GM06990 (cell line): Measurements from ENCODE around the gene MTOR.

ENCODE experiments used
- DNase-seq: peaks from one replicate; pipeline ENCODE4 v3.0.0-alpha.2; 2011; ENCODE audit not compliant: insufficient read length; ENCODE audit errors: extremely low read depth
- H3K27me3 ChIP-seq: replicated peaks from 2 replicates; pipeline ENCODE4 v1.6.0; 2011; ENCODE audit warnings: low read length; ENCODE audit not compliant: control insufficient read depth, insufficient read depth
- H3K36me3 ChIP-seq: 2 replicates; pipeline ENCODE4 v1.5.1; 2011; ENCODE audit warnings: low read length; ENCODE audit not compliant: control insufficient read depth, insufficient read depth
- H3K4me3 ChIP-seq: replicated peaks from 2 replicates; pipeline ENCODE4 v1.5.1; 2011; ENCODE audit warnings: low read depth, mild to moderate bottlenecking, control low read depth, low read length
- CTCF ChIP-seq: IDR thresholded peaks from 2 replicates; pipeline ENCODE4 v1.5.1; 2011; ENCODE audit warnings: low read length, control low read depth, mild to moderate bottlenecking, inconsistent platforms; ENCODE audit not compliant: insufficient read depth, poor library complexity, severe bottlenecking

MTOR gene

DNA sequence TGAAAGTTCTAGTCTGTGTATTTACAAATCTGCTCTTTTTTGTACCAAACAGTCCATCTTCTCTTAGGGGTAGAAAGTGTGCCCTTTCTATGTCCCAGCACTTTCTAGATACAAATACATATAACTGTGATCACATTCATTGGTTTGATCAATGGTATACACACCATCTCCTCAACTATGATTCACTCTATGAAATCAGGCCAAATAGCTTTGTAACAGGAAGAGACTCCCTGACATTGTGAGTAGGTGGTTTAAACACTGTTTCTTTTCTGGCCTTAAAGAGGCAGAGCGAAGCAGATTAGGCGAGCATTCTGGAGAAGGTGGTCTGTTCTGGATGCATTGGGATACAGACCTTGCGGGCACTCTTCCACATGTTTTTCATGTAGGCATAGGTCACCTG, 123.4 kb downstream of the MTOR start:
- no peak for TF ChIP-seq CTCF
- H3K4me3 ChIP-seq, result no peak overlapping the region
- peaks cover 17% of the 10 kb centered on the region for H3K36me3 ChIP-seq
- H3K27me3 ChIP-seq, result no peaks in the 10 kb centered on the region
- no peak for DNase-seq

DNA sequence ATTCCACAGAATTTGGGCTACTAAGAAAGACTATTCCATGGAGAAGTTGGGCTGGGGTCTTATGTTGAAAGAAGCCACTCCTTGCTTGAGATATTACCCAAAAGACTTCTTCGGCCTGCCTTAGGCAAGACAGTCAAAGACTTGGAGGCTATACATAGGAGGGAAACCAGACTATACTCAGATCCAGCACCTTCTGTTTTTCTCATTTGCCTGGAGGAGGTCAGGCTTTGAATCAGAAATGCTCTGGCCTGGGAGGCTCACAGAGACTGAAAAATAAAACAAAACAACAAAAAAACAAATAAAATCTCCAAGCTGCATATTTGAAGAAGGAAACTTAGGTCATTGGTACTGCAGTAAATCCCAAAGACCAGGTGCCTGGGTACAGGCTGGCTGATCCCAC, 124.3 kb downstream of the MTOR start:
- H3K4me3 ChIP-seq, result no peak overlapping the region
- no peak for DNase-seq
- H3K36me3 ChIP-seq, result peaks cover 17% of the 10 kb centered on the region

DNA sequence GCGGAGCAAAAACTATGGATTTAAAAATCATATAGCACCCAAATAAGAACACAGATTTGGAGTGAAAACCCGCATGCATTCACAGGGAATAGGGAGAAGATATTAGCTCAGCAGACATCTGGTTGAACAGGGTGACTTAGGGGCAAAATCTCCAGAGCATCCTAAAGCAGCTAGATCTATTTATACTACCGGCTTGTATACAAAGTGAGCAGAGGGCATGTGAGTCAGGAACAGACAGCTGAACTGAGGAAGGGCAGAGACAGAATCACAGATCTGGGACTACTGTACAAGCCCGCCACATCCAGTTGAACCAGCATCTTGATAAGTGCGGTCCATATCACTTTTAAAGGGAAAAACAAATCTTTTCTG, 127.5 kb downstream of the MTOR start:
- peaks cover 28% of the 10 kb centered on the region for H3K36me3 ChIP-seq
- no peak for DNase-seq

More for the DNA sequence above, 124.3 kb downstream of the MTOR start:
- TF ChIP-seq CTCF, result no peak
- H3K27me3 ChIP-seq, result no peaks in the 10 kb centered on the region

DNA sequence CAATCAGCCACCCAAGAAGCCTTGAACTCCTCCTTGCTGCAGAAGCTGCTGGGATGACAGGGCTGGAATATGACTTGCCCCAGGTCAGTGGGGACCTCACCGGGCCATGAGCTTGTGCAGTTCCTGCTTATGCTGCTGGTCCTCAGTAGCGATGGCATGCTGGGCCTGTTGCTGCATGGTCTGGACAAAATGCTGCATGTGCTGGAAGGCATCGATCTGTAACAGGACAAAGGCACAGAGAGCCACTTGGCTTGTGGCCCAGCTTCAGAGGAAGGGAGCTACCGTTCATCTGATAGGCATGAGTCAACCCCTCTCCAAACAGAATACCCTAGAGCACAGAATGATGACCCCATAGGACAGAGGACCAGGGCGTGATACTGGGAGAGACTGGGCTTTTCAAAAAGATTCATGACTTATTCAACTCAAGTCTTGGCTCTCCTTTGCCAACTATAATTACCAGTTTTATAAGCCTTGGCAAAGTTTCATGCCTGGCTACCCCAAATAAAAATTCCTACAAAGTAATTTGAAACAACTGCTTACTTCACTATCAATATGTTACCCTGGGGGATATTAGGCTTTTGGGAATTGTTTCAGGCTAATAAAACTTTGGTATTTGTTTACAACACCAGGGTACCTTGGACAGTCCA, 128.0 kb downstream of the MTOR start:
- DNase-seq, result no peak
- no peak for TF ChIP-seq CTCF
- H3K4me3 ChIP-seq, result no peak overlapping the region
- H3K36me3 ChIP-seq, result peaks cover 30% of the 10 kb centered on the region
- no peaks in the 10 kb centered on the region for H3K27me3 ChIP-seq

More for the DNA sequence above, 127.5 kb downstream of the MTOR start:
- Histone ChIP-seq H3K4me3 (no peak overlapping the region), H3K27me3 (no peaks in the 10 kb centered on the region)
- TF ChIP-seq CTCF, result no peak

DNA sequence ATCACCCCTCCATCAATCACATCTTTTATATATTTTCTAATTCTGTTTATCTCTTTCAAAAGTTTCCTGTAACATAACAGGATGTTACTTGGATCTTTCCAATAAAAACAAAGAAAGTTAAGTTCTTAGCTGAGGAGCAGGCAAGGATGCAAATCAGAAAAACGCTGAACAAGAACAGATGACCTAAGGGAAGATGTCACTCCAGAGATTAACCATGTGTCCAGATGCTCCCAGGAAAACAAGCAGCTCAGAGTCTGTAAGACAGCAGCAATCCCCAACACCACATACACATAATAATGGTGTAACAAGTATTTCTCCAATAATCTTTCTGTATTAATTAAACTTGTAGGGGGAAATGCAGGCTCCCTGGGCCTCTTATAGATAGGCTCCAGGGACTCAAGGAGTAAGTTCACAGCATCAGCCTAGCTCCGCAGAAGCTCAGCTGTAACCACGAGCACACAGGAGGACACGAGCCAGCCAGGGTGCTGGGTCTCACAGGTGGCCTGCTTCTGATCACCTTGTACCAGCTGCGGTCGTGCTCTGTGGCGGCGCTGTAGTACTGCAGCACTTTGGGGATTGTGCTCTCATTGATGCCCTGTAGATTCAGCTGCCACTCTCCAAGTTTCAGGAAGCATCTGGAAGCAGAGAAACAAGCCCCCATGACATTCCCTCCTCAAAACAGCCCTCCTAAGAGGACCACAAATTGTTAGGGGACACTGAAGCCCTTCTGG, 129.6 kb downstream of the MTOR start:
- DNase-seq, result no peak
- Histone ChIP-seq H3K4me3 (no peak overlapping the region), H3K27me3 (no peaks in the 10 kb centered on the region), H3K36me3 (peaks cover 37% of the 10 kb centered on the region)
- TF ChIP-seq CTCF, result no peak
